GDM1 (cell line): ENCODE results near the gene TNIK.

Experiments used
- DNase-seq: peaks from one replicate; lab custom pipeline; 2025; lab: John Stamatoyannopoulos, UW

TNIK gene

DNA sequence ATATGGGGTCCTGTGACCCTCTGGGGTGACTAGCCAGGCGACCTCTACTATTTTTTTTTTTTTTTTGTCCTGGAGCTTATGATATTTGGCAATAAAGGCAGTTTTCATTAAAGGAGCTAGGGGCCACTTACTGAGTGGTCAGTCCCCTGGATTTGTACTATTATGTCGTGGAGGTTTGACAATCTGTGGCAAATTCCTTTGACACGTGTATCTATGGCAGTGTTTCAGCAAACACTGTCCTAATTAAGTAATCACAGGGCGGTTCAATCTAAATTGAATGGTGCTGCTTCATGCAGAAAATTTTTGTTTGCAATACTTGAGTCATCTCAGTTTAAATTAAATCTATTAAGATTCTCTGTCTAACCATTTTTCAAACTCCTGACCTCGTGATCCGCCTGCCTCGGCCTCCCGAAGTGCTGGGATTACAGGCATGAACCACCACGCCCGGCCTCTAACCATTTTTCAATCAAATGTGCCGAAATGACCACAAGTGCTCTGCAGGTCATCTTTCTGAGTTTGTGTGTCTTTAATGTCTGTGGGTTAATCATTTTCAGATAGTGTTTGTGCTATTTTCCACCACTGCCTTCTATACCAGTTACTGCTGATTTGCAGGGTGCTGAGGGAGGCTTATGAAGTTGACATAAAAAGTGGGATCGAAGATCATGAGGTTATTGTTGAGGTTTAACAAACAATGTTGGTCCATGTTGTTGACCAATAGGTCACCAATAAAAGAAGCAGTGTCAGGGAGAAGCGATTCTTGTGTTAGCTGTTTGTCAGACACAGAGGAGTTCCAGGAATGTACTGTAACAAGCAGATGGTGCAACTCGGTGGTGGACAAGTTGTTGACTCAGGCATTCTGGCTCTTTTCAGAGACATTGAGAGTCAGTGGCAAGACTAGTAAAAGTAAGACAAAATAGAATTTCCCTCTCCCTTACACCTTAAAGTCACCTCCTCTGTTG, 415.1 kb downstream of the TNIK start:
- DNase-seq = no peak

DNA sequence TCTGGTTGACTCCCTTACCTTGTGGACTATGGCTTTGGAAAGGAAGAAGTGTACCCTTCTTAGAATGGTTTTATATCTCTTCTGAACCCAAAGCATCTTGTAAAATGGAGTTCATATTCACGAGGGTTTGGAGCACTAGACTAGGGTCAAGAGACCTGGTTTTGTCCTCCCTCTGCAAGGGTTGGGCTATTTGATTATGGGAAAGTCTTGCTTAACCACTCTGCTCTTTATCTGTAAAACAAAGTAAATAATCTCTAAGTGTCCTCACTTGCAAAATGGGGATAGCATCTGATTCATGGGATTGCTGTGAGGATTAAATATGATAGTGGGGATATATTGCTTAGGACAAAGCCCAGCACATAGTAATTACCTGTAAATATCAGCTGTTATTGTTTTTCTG, 415.8 kb downstream of the TNIK start:
- no peak for DNase-seq

- no peak for DNase-seq
These were observed 420.5 kb downstream of the TNIK start for GRCh38 chr3:171039674-171040073.

GRCh38 chr3:171038342-171038741, 421.9 kb downstream of the TNIK start:
- no peak for DNase-seq

- DNase-seq = no peak
These were observed 431.4 kb downstream of the TNIK start for GRCh38 chr3:171028779-171029232.

- DNase-seq = no peak
These were observed 432.0 kb downstream of the TNIK start for GRCh38 chr3:171028025-171028778.

- no peak for DNase-seq
These were observed 433.5 kb downstream of the TNIK start, which contains the start of gene SLC2A2 for GRCh38 chr3:171026597-171027293. Gene SLC2A2, minus strand, starts transcription at chr3:171026720. Its CDS starts 50 bp downstream, at chr3:171026670.

GRCh38 chr3:171023566-171023965, 436.6 kb downstream of the TNIK start:
- DNase-seq = no peak

DNA sequence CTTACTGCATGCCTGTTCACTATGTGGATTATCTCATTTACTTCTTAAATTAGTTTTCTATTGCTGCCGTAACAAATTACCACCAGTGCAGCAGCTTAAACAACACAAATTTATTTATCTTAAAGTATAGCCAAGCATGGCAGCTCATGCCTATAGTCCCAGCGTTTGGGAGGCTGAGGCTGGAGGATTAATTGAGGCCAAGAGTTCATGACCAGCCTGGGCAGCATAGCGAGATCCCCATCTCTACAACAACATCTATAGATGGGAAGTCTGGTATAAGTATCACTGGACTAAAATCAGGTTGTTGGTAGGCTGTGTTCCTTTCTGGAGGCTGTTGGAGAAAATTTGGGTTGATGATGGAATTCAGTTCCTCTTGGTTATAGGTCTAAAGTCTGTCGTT, 438.8 kb downstream of the TNIK start:
- no peak for DNase-seq

DNA sequence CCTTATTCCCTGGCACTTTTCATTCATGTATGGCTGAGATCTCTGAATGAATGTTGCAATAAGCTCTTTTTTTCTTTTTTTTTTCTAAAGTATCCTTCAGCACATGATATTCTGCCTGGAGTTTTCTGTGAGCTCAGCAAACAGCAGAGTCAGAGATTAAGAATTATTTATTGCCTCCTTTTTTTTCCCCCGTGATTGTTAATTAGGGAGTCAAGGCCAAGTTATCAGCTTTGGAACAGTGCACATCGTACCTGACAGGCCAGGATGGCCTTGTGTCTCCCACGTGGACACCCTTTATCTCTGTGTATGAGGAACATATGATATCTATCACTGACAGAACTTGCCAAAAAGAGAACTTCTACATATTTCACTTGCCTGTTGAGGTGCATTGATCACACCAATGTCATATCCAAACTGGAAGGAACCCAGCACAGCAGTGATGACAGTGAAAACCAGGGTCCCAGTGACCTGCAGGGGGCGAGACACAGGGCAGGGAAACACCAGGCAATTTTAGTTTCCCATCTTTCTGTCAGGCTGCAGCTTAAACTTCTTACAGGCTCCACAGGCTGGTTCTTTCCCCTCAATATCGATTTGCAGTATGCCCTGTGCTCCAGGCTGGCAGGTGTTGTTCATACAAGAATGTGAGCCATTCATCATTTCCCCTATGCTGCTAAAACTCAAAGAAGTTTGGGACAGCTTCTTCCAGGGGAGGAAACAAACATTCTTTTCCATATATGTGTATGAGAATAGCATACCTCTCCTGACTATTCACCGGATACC, 441.9 kb downstream of the TNIK start:
- no peak for DNase-seq

DNA sequence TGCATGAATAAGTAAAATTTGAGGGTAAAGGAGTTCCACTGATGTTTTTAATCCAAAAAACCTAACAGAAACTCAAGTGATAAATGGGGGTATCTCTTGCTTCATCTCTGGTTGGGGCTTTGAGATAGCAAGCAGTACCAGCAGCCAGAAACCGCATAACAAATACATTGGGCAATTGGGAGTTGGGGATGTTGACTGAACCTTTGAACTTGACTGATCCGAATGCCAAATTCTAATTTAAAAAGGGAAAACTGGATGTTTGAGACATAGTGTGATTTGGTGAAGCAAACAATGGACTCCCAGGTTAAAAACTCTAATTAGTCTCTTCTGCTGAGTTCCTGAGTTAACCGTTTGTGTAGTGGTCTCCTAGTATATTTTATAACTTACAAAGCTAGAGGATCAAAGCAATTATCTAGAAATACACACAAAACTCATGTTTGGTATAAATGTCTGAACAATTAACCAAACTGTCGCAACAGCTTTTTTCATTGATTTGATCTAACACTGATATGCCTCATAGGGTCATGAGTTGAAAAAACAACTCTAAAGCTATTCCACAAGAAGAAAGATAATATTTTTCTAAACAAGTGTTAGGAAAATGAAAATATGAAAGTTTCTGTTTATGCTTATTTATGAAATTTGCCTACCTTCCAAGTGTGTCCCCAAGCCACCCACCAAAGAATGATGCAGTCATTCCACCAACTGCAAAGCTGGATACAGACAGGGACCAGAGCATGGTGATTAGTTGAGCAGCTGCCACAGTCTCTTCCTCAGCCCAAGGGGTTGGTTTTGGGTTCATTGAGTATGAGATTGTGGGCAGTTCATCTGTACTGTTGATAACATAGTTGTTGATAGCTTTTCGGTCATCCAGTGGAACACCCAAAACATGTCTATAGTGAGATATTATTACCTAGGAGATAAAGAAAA, 446.1 kb downstream of the TNIK start:
- no peak for DNase-seq

DNA sequence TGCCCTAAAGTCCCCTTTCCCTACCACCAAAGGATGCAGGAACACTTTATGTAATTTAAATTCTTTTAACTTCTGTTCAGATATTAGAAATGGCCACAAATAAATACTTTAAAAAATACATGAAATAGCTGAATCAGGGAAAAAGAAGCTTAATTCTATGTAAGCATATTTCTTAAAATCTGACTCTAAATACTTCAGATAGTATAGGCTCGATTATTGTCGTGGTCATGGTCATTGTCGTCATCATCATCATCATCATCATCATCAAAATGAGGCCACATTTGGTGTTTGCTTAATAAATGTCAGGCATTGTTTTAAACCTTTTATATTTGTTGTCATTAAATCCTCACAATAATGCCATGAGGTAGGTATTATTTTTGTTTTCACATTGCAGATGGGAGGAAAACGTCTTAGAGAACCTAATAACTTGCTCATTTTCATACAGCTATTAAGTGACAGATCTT, 448.3 kb downstream of the TNIK start:
- no peak for DNase-seq
